ENCODE data around the gene TEAD1.

The TEAD1 gene

GRCh38 chr11:12673924-12674570 lies at the start of gene TEAD1:
TSS of gene TEAD1 (plus strand) at chr11:12674421.
- TF ChIP-seq, protein P1, sequence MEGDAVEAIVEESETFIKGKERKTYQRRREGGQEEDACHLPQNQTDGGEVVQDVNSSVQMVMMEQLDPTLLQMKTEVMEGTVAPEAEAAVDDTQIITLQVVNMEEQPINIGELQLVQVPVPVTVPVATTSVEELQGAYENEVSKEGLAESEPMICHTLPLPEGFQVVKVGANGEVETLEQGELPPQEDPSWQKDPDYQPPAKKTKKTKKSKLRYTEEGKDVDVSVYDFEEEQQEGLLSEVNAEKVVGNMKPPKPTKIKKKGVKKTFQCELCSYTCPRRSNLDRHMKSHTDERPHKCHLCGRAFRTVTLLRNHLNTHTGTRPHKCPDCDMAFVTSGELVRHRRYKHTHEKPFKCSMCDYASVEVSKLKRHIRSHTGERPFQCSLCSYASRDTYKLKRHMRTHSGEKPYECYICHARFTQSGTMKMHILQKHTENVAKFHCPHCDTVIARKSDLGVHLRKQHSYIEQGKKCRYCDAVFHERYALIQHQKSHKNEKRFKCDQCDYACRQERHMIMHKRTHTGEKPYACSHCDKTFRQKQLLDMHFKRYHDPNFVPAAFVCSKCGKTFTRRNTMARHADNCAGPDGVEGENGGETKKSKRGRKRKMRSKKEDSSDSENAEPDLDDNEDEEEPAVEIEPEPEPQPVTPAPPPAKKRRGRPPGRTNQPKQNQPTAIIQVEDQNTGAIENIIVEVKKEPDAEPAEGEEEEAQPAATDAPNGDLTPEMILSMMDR (IDR thresholded peaks at IDR 0.05; ENCODE audit: low read depth, low read length): no peak
- H3K4me3 ChIP-seq (replicated peaks in 1 of 2; ENCODE audit: low read depth in 2 of 2, low read length in 2 of 2): peak within 1 kb of the TSS; percentile 64 to 69
- peak; percentile 97 to 98 for DNase-seq (ENCODE audit: low read depth in 2 of 2)

- DNase-seq (ENCODE audit: low read depth in 2 of 2): no peak
- no peak overlapping the region for H3K4me3 ChIP-seq (replicated peaks in 1 of 2; ENCODE audit: low read depth in 2 of 2, low read length in 2 of 2)
- TF ChIP-seq, protein P1 (IDR thresholded peaks at IDR 0.05; ENCODE audit: low read depth, low read length): no peak
These were observed 49.6 kb upstream of the TEAD1 start for GRCh38 chr11:12624595-12624994.

- TF ChIP-seq, protein P1 (IDR thresholded peaks at IDR 0.05; ENCODE audit: low read depth, low read length): no peak
- H3K4me3 ChIP-seq (replicated peaks in 1 of 2; ENCODE audit: low read depth in 2 of 2, low read length in 2 of 2): no peak overlapping the region
These were observed 48.7 kb upstream of the TEAD1 start for GRCh38 chr11:12625438-12626071.

GRCh38 chr11:12626616-12627015 lies 47.6 kb upstream of the TEAD1 start:
- H3K4me3 ChIP-seq (replicated peaks in 1 of 2; ENCODE audit: low read depth in 2 of 2, low read length in 2 of 2): no peak overlapping the region
- no peak for DNase-seq (ENCODE audit: low read depth in 2 of 2)
- TF ChIP-seq, protein P1 (IDR thresholded peaks at IDR 0.05; ENCODE audit: low read depth, low read length): no peak

More at GRCh38 chr11:12625438-12626071, 48.7 kb upstream of the TEAD1 start:
- peak; percentile 61 to 90 for DNase-seq (ENCODE audit: low read depth in 2 of 2)

DNA sequence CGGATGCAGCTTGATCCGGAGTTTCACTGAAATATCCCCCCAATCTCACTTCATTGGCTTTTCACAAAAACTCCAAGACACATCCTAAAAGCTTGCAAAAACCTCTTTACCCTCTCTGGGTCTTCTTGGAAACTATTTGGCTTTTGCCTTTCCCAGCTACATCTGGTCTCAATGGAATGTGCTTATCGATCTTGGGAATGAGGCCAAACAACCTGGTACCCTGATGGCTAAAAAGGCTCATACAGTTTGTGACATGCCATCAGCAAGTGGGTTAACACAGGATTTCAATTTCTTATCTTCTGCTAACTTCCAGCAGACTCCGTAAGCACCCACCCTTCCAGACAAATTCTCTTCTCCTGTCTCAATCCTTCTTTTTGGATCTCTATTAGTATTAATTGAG lies 45.9 kb upstream of the TEAD1 start:
- no peak overlapping the region for H3K4me3 ChIP-seq (replicated peaks in 1 of 2; ENCODE audit: low read depth in 2 of 2, low read length in 2 of 2)
- no peak for DNase-seq (ENCODE audit: low read depth in 2 of 2)
- TF ChIP-seq, protein P1 (IDR thresholded peaks at IDR 0.05; ENCODE audit: low read depth, low read length): no peak

DNA sequence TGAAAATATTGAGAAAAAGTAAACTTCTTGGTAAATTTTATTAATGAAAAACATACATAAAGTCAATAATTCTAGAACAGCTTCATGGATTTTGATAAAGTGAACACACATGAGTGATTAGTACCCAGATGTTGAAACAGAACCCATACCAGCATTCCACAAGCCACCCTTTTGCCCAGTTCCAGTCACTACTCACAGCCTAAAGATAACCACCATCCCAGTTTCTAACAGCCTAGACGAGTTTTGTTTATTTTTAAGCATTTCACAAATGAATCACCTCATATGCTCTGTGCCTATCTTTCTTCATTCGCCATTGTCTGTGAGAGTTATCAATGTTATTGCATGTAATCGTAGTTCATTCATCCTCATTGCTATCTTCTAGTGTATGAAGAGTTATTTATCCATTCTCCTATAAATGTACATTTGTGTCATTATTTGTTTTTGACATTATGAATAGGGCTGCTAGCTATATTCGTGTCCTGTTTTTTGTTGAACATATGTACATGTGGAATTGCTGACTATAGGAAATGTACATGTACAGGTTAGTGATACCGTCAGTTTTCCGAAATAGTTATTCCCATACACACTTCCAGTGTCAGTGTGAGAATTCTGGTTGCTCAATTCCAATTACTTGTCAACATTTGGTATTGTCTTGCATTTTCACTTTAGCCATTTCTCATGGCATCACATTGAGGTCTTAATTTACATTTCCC lies 44.5 kb upstream of the TEAD1 start:
- peak; percentile 58 to 79 for DNase-seq (ENCODE audit: low read depth in 2 of 2)
- TF ChIP-seq, protein P1 (IDR thresholded peaks at IDR 0.05; ENCODE audit: low read depth, low read length): no peak
- H3K4me3 ChIP-seq (replicated peaks in 1 of 2; ENCODE audit: low read depth in 2 of 2, low read length in 2 of 2): no peak overlapping the region

All from cardiac fibroblast (primary cell).